KOPT-K1 (cell line): Measurements from ENCODE around the gene CELA3B.
"Not testable (repeated sequence)": the region's sequence is repeated elsewhere in the genome, so short reads cannot be mapped to it uniquely, and the experiment has no call there.

Experiments used
- H3K27ac ChIP-seq: fragments of 200-600 bp; sonication (generic); 2 replicates; pipeline ENCODE4 v1.5.1; 2016; ENCODE audit warnings: antibody characterized with exemption, mild to moderate bottlenecking, low read depth, low read length; ENCODE audit not compliant: poor library complexity, severe bottlenecking
- H3K36me3 ChIP-seq: fragments of 200-600 bp; sonication (generic); 2 replicates; pipeline ENCODE4 v1.5.1; 2017; ENCODE audit warnings: antibody characterized with exemption, mild to moderate bottlenecking, low read length, moderate library complexity; ENCODE audit not compliant: insufficient read depth
- H3K9me3 ChIP-seq: fragments of 200-600 bp; sonication (generic); 2 replicates; pipeline ENCODE4 v1.5.1; 2017; ENCODE audit warnings: antibody characterized with exemption, low read length, mild to moderate bottlenecking; ENCODE audit not compliant: insufficient read depth, poor library complexity, severe bottlenecking

Gene CELA3B, protein sequence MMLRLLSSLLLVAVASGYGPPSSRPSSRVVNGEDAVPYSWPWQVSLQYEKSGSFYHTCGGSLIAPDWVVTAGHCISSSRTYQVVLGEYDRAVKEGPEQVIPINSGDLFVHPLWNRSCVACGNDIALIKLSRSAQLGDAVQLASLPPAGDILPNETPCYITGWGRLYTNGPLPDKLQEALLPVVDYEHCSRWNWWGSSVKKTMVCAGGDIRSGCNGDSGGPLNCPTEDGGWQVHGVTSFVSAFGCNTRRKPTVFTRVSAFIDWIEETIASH

DNA sequence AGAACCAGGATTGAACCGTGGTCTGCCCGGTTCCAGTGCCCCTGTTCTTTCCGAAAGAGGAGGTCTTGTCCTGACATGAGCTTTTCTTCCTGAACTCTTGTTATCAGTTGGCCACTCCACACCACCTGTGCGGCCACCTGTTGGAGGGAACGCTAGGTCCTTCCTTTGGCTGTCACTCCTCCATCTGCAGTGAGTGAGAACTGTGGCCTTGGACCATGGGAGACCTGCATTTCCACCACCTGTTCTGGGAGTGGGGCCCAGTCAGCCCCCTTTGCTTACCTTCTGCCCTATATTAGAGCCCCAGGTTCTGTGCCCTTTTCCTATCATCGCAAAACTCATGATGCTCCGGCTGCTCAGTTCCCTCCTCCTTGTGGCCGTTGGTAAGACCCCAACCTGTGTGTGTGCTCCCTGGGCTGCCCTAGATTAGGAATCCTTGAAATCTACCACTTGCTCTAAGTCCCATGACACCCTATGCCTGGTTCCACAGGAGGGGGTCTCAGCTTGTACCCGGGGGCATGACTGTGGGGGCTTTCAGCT lies at the start of gene CELA3B:
Gene CELA3B, plus strand, starts transcription at position 320 of the 537 bp plus-strand sequence. Its CDS starts 18 bp downstream, at position 338.
- not testable (repeated sequence) for H3K9me3 ChIP-seq, H3K27ac ChIP-seq, H3K36me3 ChIP-seq

DNA sequence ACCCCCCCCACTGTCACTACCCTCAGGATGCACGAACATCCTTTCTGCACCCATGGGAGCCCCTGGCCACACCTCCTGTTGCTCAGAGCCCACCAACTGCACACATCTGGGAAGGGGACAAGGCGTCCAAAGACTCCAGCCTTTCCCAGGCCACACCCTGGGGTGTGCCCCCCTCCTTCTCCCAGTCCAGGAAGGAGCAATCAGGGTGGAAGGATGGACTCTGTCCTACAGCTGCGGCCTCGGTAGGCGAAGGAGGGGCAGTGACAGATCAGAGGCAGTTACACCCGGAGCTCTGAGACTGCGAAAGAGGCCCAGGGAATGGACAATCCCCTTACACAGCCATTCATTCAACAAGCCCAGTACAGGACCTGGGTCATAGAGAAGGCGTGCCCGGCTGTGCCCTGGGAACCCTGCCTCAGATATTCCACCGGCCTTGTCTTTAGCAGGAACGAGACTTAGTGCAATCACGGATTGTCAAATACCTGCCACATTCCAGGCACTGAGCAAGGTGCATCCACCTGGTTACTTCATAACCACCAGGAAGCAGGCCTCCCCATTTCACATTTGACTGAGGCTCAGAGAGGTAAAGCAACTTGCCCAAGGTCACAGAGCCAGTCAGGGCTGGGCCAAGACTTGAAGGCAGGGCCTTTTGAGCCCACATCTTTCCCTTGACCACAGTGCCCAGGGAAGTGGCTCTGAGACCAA lies 49.1 kb upstream of the CELA3B start:
- H3K9me3 ChIP-seq = no peaks in the 10 kb centered on the region
- no peak overlapping the region for H3K27ac ChIP-seq
- no peaks in the 10 kb centered on the region for H3K36me3 ChIP-seq

DNA sequence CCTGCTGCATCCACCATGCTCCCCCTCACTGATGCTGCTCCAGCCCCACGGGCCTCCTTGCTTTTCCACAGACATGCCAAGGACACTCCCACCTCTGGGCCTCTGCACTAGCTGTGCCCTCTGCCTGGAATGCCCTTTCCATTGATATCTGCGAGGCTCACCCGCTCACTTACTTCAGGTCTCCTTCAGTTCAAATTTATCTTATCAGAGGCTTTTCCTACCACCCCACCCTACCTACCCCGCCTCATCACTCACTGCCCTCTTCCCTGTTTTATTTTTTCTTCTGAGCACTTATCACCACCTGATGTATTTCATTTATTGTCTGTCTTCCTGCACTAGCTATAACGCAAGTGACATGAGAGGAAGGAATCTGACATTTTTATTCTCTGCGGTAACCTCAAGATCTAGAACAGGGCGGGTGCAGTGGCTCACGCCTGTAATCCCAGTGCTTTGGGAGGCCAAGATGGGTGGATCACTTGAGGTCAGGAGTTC lies 46.7 kb upstream of the CELA3B start:
- Histone ChIP-seq H3K27ac (no peak overlapping the region), H3K9me3 (no peaks in the 10 kb centered on the region), H3K36me3 (no peaks in the 10 kb centered on the region)

DNA sequence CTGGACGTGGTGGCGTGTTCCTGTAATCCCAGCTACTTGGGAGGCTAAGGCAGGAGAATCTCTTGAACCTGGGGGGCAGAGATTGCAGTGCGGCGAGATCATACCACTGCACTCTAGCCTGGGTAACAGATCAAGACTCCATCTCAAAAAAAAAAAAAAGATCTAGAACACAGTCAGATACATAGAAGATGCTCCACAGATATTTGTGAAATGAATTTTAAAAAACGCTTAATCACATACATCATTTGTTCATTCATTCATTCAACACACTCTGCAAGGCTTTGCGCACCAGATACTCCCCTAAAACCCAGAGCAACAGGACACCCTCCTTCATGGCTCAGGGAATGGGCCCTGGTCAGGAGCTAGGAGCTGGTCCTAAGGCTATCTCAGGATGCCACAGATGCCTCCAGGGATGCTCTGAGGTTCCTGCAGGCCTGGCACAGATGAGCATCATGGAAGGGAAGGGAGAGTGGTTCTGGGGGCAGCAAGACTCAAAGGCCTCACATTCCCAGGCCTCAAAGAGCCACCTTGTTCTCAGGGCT lies 46.1 kb upstream of the CELA3B start:
- no peak overlapping the region for H3K27ac ChIP-seq
- no peaks in the 10 kb centered on the region for H3K36me3 ChIP-seq
- H3K9me3 ChIP-seq = no peaks in the 10 kb centered on the region

DNA sequence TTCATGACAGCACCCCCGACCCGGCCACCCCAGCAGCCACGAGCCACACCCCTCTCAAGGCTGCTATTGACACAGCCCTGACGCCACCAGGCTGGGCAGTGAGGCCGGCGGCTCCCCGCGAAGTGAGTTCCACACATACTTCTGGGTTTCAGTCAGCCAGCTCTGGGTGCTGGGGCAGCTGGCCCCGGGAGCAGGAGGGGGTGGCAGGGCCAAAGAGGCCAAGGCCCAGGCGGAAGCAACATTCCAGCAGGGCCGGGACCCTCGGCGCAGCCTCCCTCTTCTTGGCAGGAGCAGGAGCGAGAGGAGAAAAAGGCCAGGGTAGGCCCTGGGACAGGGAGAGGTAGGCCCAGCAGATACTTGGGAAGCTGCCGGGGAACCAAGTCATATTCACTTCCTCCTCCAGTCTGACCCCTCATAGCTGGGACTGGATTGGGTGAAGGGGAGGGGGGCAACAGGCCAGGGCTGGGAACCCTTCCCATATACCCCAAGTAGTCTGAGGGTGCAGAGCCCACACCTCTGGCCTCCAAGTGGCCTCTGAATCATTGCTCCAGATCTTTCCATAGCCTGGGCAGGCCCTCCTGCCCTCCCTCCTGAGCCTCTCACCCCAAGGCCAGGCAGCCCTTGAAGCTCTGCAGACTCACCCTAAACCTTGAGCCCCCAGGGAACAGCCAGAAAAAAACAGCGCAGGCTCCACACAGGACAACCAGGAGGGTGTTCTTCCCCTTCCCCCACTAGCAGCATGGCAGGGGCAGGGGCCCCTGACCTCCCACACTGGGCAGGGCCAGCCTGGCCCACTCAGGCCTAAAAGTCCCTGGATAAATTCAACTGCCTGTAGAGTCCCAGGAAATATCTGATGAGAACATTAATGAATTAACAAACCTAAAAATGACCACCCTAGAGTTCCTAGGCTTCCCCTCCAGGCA lies 45.4 kb upstream of the CELA3B start:
- Histone ChIP-seq H3K9me3 (no peaks in the 10 kb centered on the region), H3K36me3 (no peaks in the 10 kb centered on the region), H3K27ac (no peak overlapping the region)

DNA sequence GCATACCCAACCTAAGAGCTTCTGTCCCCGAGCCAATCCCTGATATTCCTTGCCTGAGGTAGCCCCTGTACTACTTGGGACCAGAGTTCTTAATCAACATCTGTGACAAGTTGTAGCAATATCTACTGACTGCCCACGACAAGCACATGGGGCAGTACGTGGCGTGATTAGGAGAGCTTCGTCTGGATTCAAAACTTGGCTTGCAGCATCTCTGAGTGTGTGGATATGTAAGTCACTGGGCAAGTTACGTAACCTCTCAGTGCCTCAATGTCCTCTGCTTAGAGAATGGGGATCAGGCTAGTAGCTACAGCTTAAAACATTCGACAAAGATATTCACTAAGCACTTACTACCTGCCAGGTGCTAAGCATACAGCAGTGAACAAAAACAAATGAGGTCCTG lies 44.7 kb upstream of the CELA3B start:
- H3K9me3 ChIP-seq = no peaks in the 10 kb centered on the region
- no peaks in the 10 kb centered on the region for H3K36me3 ChIP-seq
- H3K27ac ChIP-seq = no peak overlapping the region

DNA sequence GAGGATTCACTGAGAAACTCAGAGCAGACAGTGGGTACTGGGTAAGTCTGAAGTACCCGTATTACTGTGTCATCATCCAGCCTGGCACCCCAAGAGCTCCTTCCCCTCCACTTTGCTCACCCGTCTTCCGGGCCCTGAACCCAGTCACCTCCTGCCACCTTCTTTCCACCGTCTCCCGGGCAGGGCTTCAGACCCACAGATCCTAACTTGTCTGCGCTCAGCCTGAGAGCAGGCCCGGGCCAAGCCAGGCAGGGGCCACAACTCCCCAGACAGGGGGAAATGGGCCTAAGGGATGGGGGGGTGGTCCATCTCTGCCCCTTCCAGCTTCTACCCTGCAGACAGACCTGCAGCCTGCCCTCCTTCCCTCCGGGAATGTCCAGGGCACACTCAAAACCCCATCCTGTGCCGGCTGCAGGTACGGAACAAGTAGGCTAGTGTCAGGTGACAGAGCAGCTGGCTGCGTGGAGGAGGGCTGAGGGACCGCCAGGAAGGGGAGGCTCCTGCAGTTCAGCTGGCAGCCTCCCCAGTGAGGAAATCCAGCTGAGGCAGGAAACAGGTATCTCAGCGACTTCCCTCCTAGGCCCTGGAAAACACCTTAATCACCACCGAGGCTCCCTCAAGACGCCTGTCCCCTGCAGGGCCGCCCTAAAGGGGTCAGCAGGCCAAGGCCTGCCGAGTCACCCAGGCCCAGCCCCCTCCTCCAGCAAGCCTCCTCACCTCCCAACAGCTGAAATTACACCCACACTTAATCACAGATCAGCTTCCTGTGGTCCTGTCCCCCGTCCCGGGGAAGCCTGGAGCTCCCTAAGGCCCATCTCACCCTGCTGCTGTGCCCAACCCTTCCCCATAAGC lies 43.2 kb upstream of the CELA3B start:
- H3K36me3 ChIP-seq = no peaks in the 10 kb centered on the region
- H3K27ac ChIP-seq = no peak overlapping the region
- no peaks in the 10 kb centered on the region for H3K9me3 ChIP-seq

DNA sequence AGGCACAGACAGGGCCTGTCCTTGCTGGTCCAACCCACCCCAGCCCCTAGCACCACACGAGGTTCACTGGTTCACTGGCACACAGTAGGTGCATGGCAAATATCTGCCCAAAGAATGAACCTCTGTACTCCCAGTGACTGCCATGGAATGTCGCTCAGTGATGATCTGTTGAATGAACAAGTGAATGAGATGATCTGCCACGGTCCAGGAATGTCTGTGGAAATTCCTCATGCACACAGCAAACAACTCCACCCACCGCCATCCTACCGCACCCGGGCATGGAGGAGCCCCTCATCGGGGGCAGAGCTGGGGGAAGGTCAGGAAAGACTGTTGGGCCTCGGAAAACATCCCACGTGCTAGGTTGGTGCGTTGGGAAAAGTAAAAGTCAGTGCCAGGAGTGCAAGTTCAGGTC lies 41.4 kb upstream of the CELA3B start:
- H3K9me3 ChIP-seq = no peaks in the 10 kb centered on the region
- no peak overlapping the region for H3K27ac ChIP-seq

DNA sequence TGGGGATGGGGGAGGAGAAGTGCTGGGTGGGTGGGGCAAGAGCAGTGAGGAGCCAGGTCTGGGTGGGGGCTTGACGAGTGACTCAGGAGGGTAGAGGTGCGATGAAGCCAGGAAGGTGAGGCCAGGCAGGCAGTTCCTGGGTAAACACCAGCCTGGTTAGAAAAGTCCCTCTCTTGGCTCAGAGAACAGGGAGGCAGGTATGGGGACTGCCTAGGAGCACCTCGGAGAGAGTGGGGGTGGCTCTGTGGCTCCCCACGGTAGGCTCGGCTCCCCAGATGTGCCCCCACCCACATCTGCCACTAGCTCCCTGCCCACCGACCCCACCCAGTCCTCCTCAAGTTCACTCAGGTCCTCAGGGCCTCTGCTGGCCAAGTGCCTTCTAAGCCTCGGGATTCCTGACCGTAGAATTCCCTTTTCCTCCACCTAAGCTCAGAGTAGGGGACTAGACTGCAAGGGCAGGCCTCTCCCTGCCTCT lies 40.9 kb upstream of the CELA3B start:
- no peak overlapping the region for H3K27ac ChIP-seq
- no peaks in the 10 kb centered on the region for H3K9me3 ChIP-seq
- H3K36me3 ChIP-seq = no peaks in the 10 kb centered on the region

More for the DNA sequence above, 41.4 kb upstream of the CELA3B start:
- no peaks in the 10 kb centered on the region for H3K36me3 ChIP-seq

DNA sequence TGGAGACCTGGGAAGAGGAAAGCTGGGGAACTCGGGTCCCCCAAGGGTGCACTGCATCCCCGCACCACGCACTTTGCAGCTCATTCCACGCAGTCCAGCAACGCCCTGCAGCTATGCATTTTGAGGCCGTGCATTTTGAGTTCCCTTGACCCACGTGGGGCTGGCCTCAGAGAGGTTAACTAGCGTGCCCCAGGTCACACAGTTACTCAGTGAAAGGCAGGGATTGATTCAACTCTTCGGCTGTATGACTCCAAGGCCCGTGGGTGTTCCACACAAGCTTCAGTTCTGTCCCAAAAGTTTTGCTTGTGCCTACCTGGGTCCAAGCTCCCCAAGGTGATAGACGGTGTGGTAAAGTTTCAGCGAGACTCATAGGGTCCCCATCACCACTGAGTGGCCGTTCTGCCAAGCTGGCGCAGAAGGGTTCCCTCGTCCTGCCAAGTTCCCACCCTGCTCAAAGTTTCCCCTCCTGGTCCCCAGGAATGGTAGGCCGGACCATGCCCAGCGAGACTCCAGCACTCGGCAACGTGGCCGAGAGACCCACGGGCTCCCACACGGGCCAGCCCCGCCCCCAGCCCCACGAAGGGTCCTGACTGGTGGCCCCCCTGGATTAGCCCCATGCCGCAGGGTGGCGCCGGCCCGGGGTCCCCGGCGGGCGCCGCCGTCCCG lies 40.3 kb upstream of the CELA3B start:
- Histone ChIP-seq H3K9me3 (no peaks in the 10 kb centered on the region), H3K27ac (no peak overlapping the region), H3K36me3 (no peaks in the 10 kb centered on the region)

DNA sequence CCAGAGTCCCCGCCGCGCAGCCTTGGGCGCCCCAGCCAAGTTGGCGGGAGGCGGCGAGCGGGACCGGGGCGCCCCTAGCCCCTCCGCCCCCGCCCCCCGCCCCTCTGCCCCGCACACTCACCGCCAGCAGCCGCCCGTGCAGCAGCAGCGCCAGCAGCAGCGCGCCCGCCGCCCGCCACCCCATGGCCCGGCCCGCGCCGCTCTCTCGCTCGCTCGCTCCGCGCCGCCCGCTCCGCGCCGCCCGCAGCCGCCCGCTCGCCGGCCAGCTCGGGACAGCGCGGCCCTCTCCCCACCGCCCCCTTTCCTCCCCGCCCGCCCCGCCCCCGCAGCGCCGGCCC lies 39.8 kb upstream of the CELA3B start, which contains the start of gene HSPG2:
Gene HSPG2, minus strand, starts transcription at position 277 of the 338 bp plus-strand sequence. Its CDS starts 93 bp downstream, at position 184.
- H3K9me3 ChIP-seq = no peaks in the 10 kb centered on the region
- H3K27ac ChIP-seq = no peak within 1 kb of the TSS
- no peaks in the 10 kb centered on the region for H3K36me3 ChIP-seq

DNA sequence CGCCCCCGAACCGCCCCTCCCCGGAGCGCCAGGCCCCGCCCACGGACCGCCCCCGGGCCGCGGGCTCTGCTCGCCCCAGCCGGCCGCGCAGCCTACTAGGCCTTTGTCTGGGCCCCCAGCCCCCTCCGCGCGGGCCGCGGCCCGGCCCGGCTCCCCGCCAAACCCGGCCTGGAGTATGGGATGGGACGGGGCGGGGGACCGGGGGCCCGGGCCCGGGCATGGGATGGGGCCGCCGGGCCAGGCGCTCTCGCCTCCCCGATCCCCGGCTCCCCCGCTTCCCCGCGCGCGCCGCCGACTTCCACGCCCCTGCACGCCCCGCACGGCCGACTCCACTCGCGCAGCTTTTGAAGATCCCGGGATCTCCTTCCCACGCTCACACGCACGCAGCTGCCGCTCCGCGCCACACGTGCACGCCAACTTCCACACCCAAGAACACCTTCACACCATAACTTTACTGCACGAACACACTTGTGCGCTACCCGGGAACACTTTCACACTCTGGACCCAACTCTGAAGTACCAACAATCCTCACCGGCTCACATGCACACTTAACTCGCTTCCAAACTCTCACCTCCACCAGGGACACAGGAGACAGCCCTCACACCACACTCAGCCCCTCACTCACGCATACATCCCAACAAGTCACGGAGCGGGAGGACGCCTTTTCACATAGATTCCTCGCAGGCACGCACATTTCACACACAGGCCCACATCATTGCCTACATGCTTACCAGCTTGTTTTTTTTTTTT lies 39.3 kb upstream of the CELA3B start:
- no peak overlapping the region for H3K27ac ChIP-seq
- H3K9me3 ChIP-seq = no peaks in the 10 kb centered on the region
- H3K36me3 ChIP-seq = no peaks in the 10 kb centered on the region
